Upper lobe of right lung (tissue), 1 donor: Measurements from ENCODE around the gene SNRPB2. TPM values are rescaled to one million over a fixed set of nuclear protein-coding genes. Genes with fewer than 3 reads are reported as not detected.

ENCODE experiments used
- ATAC-seq: fragments of 200-7000 bp; cut with Tn5 transposase; one replicate; pipeline ENCODE4 v1.9.1; 2020; ENCODE audit warnings: mild to moderate bottlenecking, moderate library complexity
- DNase-seq: peaks from one replicate; pipeline ENCODE4 v3.0.0-alpha.2; 2020
- H3K27ac ChIP-seq: fragments of 200-600 bp; one replicate; pipeline ENCODE4 v1.8.0; 2022
- H3K27me3 ChIP-seq: fragments of 200-600 bp; one replicate; pipeline ENCODE4 v1.8.0; 2022; ENCODE audit warnings: mild to moderate bottlenecking
- H3K36me3 ChIP-seq: fragments of 200-600 bp; one replicate; pipeline ENCODE4 v1.8.0; 2022
- H3K4me1 ChIP-seq: fragments of 200-600 bp; one replicate; pipeline ENCODE4 v1.8.0; 2022
- H3K4me3 ChIP-seq: fragments of 200-600 bp; one replicate; pipeline ENCODE4 v1.8.0; 2022; ENCODE audit warnings: mild to moderate bottlenecking
- H3K9me3 ChIP-seq: fragments of 200-600 bp; one replicate; pipeline ENCODE4 v1.8.0; 2022
- CTCF ChIP-seq: fragments of 200-600 bp; IDR thresholded peaks from one replicate; pipeline ENCODE4 v1.8.0; 2022; ENCODE audit warnings: antibody characterized with exemption
- intact Hi-C: fragments of 100-400 bp; cut with DNase I; formaldehyde crosslinking; loops from one replicate; pipeline ENCODE4 v1.11.0; 2022
- total RNA-seq: library from RNA; stranded (reverse); fragmentation: NEBNext Ultra II Directional; extraction: Animal tissue kit (Norgen Biotek cat#: 25700); gene quantifications from one replicate; pipeline ENCODE4 v1.2.1, GENCODE V29; 2021
- donor health status: DM: no; HTN: yes; CAD: no; lungs with severe emphysema.

Gene SNRPB2
- total RNA-seq, 1 donor from 2014 or later = 39.5 TPM

DNA sequence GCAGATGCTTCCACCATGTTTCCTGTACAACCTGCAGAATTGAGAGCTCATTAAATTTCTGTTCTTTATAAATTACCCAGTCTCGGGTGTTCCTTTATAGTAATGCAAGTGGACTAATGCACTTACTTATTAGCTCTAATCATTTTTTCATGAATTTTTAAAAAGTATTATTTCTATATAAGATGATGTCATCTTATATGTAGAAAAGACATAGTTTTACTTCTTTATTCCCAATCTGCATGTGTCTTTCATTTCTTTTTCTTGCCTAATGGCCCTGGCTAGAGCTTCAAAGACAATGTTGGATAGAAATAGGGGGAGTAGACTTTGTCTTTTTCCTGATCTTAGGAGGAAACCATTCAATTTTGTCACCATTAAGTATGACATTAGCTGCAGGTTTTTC lies 46.1 kb downstream of the SNRPB2 start:
- no peak overlapping the region for H3K27ac ChIP-seq
- no peak for ATAC-seq
- no peaks in the 10 kb centered on the region for H3K4me1 ChIP-seq

GRCh38 chr20:16777126-16777525 lies 47.3 kb downstream of the SNRPB2 start:
- Histone ChIP-seq H3K4me3 (no peak overlapping the region), H3K27me3 (no peaks in the 10 kb centered on the region), H3K9me3 (no peaks in the 10 kb centered on the region), H3K4me1 (no peaks in the 10 kb centered on the region), H3K36me3 (no peaks in the 10 kb centered on the region), H3K27ac (no peak overlapping the region)
- intact Hi-C loops = no loop called here
- ATAC-seq (no peak), DNase-seq (no peak)
- no peak for TF ChIP-seq CTCF

More for the DNA sequence above, 46.1 kb downstream of the SNRPB2 start:
- Histone ChIP-seq H3K27me3 (no peaks in the 10 kb centered on the region), H3K9me3 (no peaks in the 10 kb centered on the region), H3K36me3 (no peaks in the 10 kb centered on the region), H3K4me3 (no peak overlapping the region)
- no peak for DNase-seq
- no peak for TF ChIP-seq CTCF
- intact Hi-C loops = no loop called here

DNA sequence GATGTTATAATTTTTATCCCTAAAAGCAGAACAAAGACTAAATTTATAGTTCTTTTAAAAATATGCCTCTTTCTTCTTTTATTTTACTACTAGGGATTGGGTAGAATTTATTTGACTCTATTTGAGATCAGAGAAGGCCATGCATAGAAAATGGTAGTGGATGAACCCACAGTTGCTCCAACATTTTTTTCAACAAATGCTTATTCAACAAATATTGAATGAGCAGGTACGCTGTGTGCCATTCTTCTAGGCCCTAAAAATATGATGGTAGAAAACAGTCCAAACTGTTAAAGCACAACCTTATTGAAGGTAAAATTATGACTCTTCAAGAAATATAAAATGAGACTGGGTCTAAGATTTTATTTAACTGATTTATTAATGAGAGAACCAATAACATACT lies 48.3 kb downstream of the SNRPB2 start:
- H3K4me1 ChIP-seq = no peaks in the 10 kb centered on the region
- ATAC-seq = no peak
- no peaks in the 10 kb centered on the region for H3K27me3 ChIP-seq
- no peak for TF ChIP-seq CTCF
- H3K4me3 ChIP-seq = no peak overlapping the region
- intact Hi-C loops = no loop called here
- H3K27ac ChIP-seq = no peak overlapping the region
- DNase-seq = no peak
- H3K9me3 ChIP-seq = no peaks in the 10 kb centered on the region
- H3K36me3 ChIP-seq = no peaks in the 10 kb centered on the region

DNA sequence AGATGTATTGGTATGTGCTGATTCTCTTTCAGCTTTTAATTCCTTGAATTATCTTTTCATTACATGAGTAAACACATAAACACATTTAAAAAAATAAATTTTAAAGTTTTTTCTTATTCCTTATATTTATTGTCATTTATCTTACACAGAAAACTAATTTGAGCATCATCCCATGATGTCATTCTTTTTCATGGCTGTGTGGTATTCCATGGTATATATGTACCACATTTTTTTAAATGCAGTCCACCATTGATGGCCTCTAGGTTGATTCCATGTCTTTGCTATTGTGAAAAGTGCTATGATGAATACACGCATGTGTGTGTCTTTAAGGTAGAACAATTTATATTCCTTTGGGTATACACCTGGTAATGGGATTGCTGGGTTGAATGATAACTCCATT lies 51.7 kb downstream of the SNRPB2 start:
- H3K36me3 ChIP-seq = no peaks in the 10 kb centered on the region
- H3K27me3 ChIP-seq = no peaks in the 10 kb centered on the region
- no peak overlapping the region for H3K4me3 ChIP-seq
- DNase-seq (no peak), ATAC-seq (no peak)
- H3K4me1 ChIP-seq = no peaks in the 10 kb centered on the region
- no peak overlapping the region for H3K27ac ChIP-seq
- TF ChIP-seq CTCF = no peak
- no peaks in the 10 kb centered on the region for H3K9me3 ChIP-seq
- intact Hi-C loops = no loop called here

DNA sequence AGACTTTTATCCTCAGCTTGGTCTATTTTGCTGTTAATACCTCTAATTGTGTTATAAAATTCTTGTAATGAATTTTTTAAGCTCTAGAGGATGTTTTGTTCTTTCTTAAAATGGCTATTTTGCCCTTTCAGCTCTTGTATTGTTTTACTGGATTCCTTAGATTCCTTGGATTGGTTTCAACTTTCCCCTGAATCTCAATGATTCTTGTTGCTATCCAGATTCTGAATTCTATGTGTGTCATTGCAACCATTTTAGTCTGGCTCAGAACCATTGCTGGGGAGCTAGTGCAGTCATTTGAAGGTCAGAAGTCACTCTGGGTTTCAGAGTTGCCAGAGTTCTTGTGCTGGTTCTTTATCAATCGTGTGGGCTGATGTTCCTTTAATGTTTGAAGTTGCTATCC lies 55.4 kb downstream of the SNRPB2 start:
- TF ChIP-seq CTCF = no peak
- Histone ChIP-seq H3K36me3 (no peaks in the 10 kb centered on the region), H3K27me3 (no peaks in the 10 kb centered on the region), H3K9me3 (no peaks in the 10 kb centered on the region), H3K4me1 (no peaks in the 10 kb centered on the region), H3K27ac (no peak overlapping the region), H3K4me3 (no peak overlapping the region)
- no peak for DNase-seq
- intact Hi-C loops = no loop called here
- no peak for ATAC-seq

Other genes starting within 250 kb of the SNRPB2 start
- 21.6 TPM for gene KIF16B, start 156.6 kb upstream of the SNRPB2 start, total RNA-seq
- not detected for gene OTOR, start 18.3 kb downstream of the SNRPB2 start, total RNA-seq